Ramos (cell line): ENCODE data around the gene ZDHHC11.
"Not testable (repeated sequence)": the region's sequence is repeated elsewhere in the genome, so short reads cannot be mapped to it uniquely, and the experiment has no call there.

Source experiments
- in situ Hi-C: fragments of 300-500 bp; cut with MboI; formaldehyde crosslinking; loops from one replicate; pipeline ENCODE4 v1.14.3; 2022; ENCODE audit warnings: low sequenced_read_pairs; ENCODE audit not compliant: unreplicated experiment

ZDHHC11 gene

GRCh38 chr5:880816-881550 lies 30.2 kb upstream of the ZDHHC11 start:
- in situ Hi-C loops: no loop called here

- in situ Hi-C loops: not testable (repeated sequence)
Measured at GRCh38 chr5:878677-879076, 27.9 kb upstream of the ZDHHC11 start.

DNA sequence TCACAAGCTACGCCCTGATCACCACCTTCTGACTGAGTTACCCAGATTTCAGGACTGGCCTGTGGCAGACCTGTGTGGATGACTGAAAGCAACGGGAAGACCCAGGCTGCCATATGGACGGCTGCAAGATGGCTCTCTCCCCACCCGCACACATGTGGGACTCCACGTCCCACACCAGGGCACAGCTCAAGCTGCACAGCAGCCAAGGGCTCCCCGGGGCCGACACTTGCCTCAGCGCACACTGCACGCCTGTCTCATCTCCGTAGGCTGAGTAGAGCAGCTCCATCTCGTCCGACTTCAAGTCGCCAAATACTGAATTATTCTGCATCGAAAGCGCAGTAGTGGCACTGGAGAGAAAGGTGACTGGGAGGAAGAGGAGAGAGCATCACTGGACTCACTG lies 27.3 kb upstream of the ZDHHC11 start:
- in situ Hi-C loops: no loop called here

DNA sequence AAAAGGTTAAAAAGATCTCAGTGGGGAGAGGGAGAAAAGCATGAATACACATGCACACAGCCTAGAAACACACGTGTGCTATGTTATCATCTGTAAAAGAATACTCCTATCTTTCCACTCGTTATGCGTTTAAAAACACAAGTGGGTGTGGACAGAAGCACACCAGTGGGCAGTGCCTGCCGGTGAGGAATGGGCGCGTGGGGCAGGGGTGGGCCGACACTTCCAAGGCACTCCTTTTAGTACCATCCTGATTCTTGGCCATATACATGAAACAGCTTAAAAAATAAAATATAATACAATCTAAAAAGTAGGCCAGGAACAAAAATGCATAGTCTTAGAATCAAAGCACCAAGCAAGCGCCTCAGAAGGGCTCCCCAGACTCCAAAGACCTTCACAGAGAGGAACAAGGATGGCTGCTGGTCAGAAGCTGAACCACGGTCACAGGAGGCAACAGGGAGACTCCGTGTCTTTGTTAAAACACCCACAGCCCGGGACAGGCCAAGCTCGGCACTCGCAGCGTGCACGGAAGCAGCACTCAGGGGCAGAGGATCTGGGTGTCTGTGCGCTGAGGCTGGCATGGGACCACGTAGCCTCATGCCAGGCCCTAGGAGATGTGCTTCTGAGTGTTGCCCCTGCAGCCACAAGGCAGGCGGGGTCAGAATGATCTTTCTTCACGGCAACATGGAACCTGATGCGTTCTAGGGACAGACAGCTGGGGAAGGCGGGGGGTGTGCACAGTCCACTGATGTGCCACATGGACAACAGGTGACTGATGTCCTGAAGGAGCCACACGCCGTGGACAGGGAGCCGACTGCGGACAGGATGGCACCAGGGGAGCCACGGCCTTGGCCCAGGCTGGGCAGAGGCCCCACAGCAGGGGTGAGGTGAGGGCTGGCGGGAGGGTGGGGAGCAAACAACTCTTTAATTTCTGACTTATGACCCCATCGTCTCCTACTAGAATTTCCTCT lies 25.9 kb upstream of the ZDHHC11 start:
- in situ Hi-C loops: no loop called here

DNA sequence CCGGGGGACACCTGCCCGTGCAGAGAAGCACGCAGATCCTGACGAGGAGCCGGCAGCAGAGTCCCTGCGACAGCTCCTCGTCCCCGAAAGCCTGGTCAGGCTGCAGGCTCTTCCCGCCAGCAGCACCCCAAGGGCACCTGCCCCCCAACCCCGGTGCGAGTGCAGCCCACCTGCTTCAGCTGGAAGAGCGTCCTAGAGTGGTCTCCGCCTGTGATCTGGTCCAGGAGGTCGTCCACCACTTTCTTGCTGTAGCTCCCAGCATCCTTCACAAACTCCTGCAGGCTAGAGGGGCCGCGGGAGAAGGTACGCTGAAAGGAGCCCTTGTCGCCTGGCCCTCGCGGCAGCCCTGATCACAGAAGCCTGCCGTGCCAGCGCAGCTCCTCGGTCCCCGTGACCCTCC lies 25.1 kb upstream of the ZDHHC11 start:
- in situ Hi-C loops: no loop called here

DNA sequence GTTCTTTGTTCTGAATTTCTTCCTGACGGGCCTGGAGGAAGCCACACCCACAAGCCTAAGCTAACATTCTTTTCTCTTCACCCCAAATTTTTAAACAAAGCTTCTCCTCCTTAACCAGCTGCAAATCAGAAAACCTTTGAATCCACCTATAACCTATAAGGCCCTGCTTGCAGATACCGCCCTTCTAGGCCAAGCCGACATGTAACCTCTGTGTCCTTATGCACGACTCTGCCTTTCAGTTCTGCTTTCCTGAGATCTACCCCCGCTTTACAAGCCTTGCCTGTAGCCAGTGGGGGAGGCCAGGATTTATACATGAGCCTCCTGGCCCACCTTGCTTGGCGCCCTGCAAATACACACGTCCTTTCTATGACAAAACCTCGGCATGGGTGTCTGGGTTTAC lies 22.5 kb upstream of the ZDHHC11 start:
- in situ Hi-C loops: no loop called here

- in situ Hi-C loops: no loop called here
Measured at GRCh38 chr5:872301-872700, 21.5 kb upstream of the ZDHHC11 start.

DNA sequence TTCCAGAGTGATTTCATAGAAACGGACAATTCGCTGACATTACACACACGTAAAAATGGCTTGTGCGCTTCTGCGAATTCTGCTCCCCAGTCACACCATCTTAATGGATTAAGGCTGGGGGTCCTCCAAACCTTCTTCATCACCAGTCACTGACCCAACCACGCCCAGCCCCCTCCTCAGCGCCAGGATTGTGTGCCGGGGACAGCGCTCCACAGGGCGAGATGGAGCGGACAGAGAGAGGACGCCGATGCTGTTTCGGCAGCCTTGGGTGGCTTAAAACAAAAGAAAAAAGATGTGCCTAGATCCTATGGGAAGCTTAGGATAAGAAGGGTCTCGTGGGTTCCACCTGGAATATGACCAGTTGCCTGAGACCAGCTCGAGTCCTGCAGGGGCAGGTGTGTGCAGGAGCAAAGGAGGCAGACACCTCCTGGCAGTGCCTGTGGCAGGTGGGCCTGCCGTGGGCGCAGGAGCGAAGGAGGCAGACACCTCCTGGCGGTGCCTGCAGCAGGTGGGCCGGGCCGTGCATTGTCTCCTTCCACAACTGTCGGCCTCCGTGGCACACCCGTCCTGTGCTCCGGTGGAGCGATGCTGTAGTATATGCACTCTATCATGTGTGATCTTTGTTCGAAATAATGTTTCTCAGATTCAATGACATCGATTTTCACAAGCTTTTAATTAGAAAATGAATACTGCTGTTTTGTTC lies 21.0 kb upstream of the ZDHHC11 start:
- in situ Hi-C loops: no loop called here

DNA sequence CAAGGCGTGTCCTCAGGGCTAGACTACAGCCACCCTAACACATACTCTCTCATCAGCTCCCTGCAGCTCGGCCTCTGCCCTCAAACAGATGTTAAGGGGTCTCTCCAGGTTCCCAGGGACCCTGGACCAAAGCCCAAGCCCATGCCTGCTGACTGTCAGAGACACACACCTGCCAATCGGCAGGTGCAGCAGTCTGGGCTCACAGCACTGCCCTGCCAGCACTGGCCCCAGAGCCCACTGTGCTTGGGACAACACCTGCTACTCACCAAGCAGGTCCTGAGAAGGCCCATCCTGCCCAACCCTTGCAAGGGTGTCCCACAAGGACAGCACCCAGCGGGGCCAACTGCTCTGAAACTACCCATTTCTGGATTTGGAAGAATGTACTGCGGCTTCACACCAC lies 20.2 kb upstream of the ZDHHC11 start:
- in situ Hi-C loops: no loop called here

- in situ Hi-C loops: no loop called here
Measured at GRCh38 chr5:868428-869135, 17.8 kb upstream of the ZDHHC11 start.

DNA sequence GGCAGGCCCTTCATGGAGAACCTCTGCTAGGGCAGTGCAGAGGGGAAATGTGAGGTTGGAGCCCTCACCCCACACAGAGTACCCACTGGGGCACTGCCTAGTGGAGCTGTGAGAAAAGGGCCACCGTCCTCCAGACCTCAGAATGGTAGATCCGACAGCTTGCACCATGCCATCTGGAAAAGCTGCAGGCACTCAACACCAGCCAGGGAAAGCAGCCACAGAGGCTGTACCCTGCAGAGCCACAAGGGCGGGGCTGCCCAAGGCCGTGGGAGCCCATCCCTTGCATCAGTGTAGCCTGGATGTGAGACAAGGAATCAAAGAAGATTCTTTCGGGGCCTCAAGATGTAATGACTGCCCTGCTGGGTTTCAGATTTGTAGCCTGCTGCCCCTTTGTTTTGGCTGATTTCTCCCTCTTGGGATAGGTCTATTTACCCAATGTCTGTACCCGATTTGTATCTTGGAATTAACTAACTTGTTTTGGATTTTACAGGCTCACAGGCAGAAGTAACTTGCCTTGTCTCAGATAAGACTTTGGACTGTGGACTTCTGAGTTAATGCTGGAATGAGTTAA lies 16.6 kb upstream of the ZDHHC11 start:
- in situ Hi-C loops: no loop called here

DNA sequence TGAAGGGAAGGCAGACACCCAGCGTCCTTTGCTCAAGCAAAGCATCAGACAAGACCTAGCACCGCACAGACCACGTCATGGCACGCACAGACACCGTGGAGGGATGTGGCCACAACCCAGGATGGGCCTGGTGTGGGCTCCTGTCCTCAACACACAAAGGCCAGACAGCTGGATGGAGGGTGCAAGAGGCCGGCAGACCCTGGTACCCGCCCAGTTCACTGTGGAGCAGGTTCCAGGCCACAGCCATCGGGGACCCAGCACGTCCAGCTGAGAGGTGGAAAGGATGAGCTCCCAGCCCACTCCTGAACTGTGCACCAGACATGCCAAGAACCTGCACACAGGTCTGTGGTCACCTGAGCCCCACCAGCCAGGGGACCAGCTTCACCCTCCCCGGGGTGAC lies 15.0 kb upstream of the ZDHHC11 start:
- in situ Hi-C loops: no loop called here

DNA sequence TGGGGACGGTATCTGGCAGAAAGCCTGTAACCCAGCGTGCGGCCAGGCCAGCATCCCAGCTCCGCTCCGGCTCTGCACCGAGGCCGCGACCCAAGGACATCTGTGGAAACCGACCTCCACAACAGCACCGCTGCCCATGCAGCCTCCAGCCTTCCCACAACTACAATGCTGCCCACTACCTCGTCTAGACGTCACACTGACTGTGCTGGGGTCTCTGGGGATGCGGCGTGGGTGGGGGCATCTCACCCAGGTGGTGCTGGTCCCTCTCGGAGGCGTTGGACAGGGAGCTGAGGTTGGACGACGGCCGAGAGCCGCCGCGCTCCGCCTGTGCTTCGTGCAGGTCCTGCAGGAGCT lies 14.4 kb upstream of the ZDHHC11 start:
- in situ Hi-C loops: no loop called here

- in situ Hi-C loops: no loop called here
Measured at GRCh38 chr5:864492-865167, 13.8 kb upstream of the ZDHHC11 start.

GRCh38 chr5:863244-863805 lies 12.5 kb upstream of the ZDHHC11 start:
- in situ Hi-C loops: no loop called here

- in situ Hi-C loops: no loop called here
Measured at GRCh38 chr5:862367-863243, 11.8 kb upstream of the ZDHHC11 start.

DNA sequence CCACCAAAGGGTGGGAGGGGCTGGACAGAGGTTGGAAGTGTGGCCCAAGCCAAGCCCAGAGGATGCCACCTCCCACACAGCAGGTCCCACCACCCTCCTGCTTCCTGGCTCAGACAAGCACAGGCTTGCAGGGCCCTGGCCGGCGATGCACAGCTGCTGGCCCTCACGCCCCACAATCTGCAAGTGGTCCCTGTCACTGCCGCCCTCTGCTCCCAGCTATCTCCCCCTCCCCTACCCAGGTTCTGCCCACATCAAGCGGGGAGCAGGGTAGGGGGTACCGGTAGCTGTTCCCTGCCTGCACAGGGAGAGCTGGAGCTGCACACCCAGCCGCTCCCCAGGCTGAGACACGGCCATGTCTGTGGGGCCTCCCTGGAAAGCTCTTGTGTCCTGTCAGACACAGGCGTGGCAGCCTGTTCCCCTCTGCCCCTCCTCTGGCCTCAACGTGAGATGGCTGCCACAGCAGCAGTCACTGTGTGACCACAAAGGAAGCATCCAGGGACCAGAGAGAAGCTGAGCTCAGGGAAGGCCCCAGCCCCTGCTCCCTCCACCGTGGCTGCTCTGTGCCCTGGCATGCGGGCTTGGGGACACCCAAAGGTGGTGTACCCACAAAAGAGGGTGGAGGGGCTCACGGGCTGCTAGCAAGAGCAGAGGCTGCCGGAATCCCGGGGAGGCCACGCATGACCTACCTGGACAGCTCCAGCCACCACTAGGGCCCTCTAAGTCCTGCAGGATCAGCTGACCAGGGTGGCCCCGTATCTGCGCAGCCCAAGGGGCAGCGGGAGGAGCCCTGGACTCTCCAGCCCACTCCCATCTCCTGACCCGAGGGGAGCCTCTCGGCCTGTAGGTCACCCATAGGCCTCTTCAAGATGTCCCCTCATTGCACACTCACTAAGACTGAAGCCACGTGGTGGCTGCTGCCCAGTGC lies 10.9 kb upstream of the ZDHHC11 start:
- in situ Hi-C loops: no loop called here
